Muscle of leg (tissue), 11 donors: ENCODE data around the gene SNAP91. TPM values are rescaled to one million over a fixed set of nuclear protein-coding genes. Genes with fewer than 3 reads are reported as not detected.

Experiments used
- DNase-seq: peaks from one replicate; pipeline ENCODE4 v3.0.0; 2013
- H3K27ac ChIP-seq: one replicate; pipeline ENCODE4 v1.5.1; 2013; ENCODE audit warnings: mild to moderate bottlenecking, low read length, control low read depth
- H3K27me3 ChIP-seq: one replicate; pipeline ENCODE4 v1.6.1; 2013; ENCODE audit warnings: low read length; ENCODE audit not compliant: control insufficient read depth, insufficient read depth
- H3K36me3 ChIP-seq: one replicate; pipeline ENCODE4 v1.6.1; 2013; ENCODE audit warnings: low read length; ENCODE audit not compliant: control insufficient read depth, insufficient read depth
- H3K4me1 ChIP-seq: one replicate; pipeline ENCODE4 v1.6.1; 2013; ENCODE audit warnings: low read length; ENCODE audit not compliant: control insufficient read depth, insufficient read depth
- H3K4me3 ChIP-seq: one replicate; pipeline ENCODE4 v1.5.1; 2013; ENCODE audit warnings: low read length, control low read depth
- H3K9me3 ChIP-seq: replicated peaks from 2 replicates; pipeline ENCODE4 v1.6.1; 2013; ENCODE audit warnings: low read depth, low read length; ENCODE audit not compliant: control insufficient read depth
- WGBS: methylation state at CpG from one replicate; pipeline ENCODE4 v1.1.5; 2013; ENCODE audit warnings: missing lambda C conversion rate; ENCODE audit not compliant: insufficient coverage; 5-methylcytosine and 5-hydroxymethylcytosine counted together
- polyA plus RNA-seq, 8 donors: library from polyadenylated mRNA; unstranded; fragments of 120-200 nt; gene quantifications; one replicate each; pipeline versions ENCODE4 v1.2.1 to v1.2.3, GENCODE V29; 2013; ENCODE audit warnings: inconsistent platforms in 1 of 8, low replicate concordance in 1 of 8; ENCODE audit not compliant: insufficient read length in 8 of 8, insufficient read depth in 1 of 8
- total RNA-seq: library from RNA; stranded (reverse); fragments of 120-200 nt; gene quantifications from one replicate; pipeline ENCODE4 v1.2.4, GENCODE V29; 2013

Gene SNAP91
- total and polyA plus RNA-seq, 9 donors = 0.92 to 2.3 (median 1.5) TPM

GRCh38 chr6:83514866-83515466 is 193.9 kb downstream of the SNAP91 start:
- peak; percentile 80 for DNase-seq

GRCh38 chr6:83514466-83514865 is 194.4 kb downstream of the SNAP91 start:
- peak; percentile 63 for DNase-seq
- H3K27ac ChIP-seq = no peak overlapping the region
- peaks cover 8% of the 10 kb centered on the region for H3K27me3 ChIP-seq
- peaks cover 14% of the 10 kb centered on the region for H3K4me1 ChIP-seq
- WGBS = no CpG with 5 or more reads among the region's 1 CpG
- H3K36me3 ChIP-seq = no peaks in the 10 kb centered on the region
- no peaks in the 10 kb centered on the region for H3K9me3 ChIP-seq
- peak overlapping the region; percentile 3 for H3K4me3 ChIP-seq

More at GRCh38 chr6:83514866-83515466, 193.9 kb downstream of the SNAP91 start:
- Histone ChIP-seq H3K9me3 (no peaks in the 10 kb centered on the region), H3K4me3 (no peak overlapping the region), H3K4me1 (peaks cover 14% of the 10 kb centered on the region), H3K27ac (no peak overlapping the region), H3K36me3 (no peaks in the 10 kb centered on the region), H3K27me3 (peaks cover 8% of the 10 kb centered on the region)
- no CpG with 5 or more reads among the region's 4 CpGs for WGBS

GRCh38 chr6:83511901-83512681 is 196.8 kb downstream of the SNAP91 start, which contains the start of gene PRSS35:
Gene PRSS35 (plus strand): TSS chr6:83512534. CDS start chr6:83523442, 10,908 bp downstream.
- H3K27ac ChIP-seq = peak within 1 kb of the TSS; percentile 78
- H3K36me3 ChIP-seq = no peaks in the 10 kb centered on the region
- DNase-seq = peak; percentile 77
- H3K4me1 ChIP-seq = peaks cover 14% of the 10 kb centered on the region
- peak within 1 kb of the TSS; percentile 44 for H3K4me3 ChIP-seq
- under 1% methylated on average over 25 of the region's 38 CpGs for WGBS
- no peaks in the 10 kb centered on the region for H3K9me3 ChIP-seq
- H3K27me3 ChIP-seq = peaks cover 8% of the 10 kb centered on the region

GRCh38 chr6:83511266-83511665 is 197.6 kb downstream of the SNAP91 start:
- whole genome bisulfite sequencing = 32% methylated on average over 3 of the region's 8 CpGs
- Histone ChIP-seq H3K36me3 (no peaks in the 10 kb centered on the region), H3K27me3 (peaks cover 8% of the 10 kb centered on the region), H3K27ac (peak overlapping the region; percentile 65), H3K9me3 (no peaks in the 10 kb centered on the region), H3K4me1 (peaks cover 14% of the 10 kb centered on the region), H3K4me3 (no peak overlapping the region)
- DNase-seq = peak; percentile 70

GRCh38 chr6:83510791-83511190 is 198.1 kb downstream of the SNAP91 start:
- Histone ChIP-seq H3K4me1 (peaks cover 14% of the 10 kb centered on the region), H3K4me3 (no peak overlapping the region), H3K9me3 (no peaks in the 10 kb centered on the region), H3K36me3 (no peaks in the 10 kb centered on the region), H3K27ac (peak overlapping the region; percentile 29), H3K27me3 (peaks cover 8% of the 10 kb centered on the region)
- DNase-seq = peak; percentile 57
- WGBS = 40% methylated on average over 1 of the region's 3 CpGs

GRCh38 chr6:83509441-83509840 is 199.5 kb downstream of the SNAP91 start:
- no CpG with 5 or more reads among the region's 1 CpG for WGBS
- H3K9me3 ChIP-seq = no peaks in the 10 kb centered on the region
- no peak overlapping the region for H3K27ac ChIP-seq
- H3K36me3 ChIP-seq = no peaks in the 10 kb centered on the region
- no peak overlapping the region for H3K4me3 ChIP-seq
- H3K27me3 ChIP-seq = peaks cover 8% of the 10 kb centered on the region
- H3K4me1 ChIP-seq = peaks cover 14% of the 10 kb centered on the region
- DNase-seq = peak; percentile 52

GRCh38 chr6:83505356-83505755 is 203.5 kb downstream of the SNAP91 start:
- no peaks in the 10 kb centered on the region for H3K36me3 ChIP-seq
- H3K9me3 ChIP-seq = no peaks in the 10 kb centered on the region
- 35% methylated on average over 2 of the region's 4 CpGs for WGBS
- DNase-seq = peak; percentile 91
- no peaks in the 10 kb centered on the region for H3K4me1 ChIP-seq
- no peak overlapping the region for H3K4me3 ChIP-seq
- H3K27me3 ChIP-seq = no peaks in the 10 kb centered on the region
- no peak overlapping the region for H3K27ac ChIP-seq

Other genes with a start within 250 kb of the SNAP91 start
- 102 TPM for gene PRSS35, start 196.6 kb downstream of the SNAP91 start, total RNA-seq
- gene PRSS35, start 196.6 kb downstream of the SNAP91 start, polyA plus RNA-seq = 100 to 1,000 TPM in 1 of 8 donors, 10 to 100 TPM in 7; 16.7 to 222 (median 41.7) TPM
- gene RIPPLY2, start 144.3 kb upstream of the SNAP91 start, total RNA-seq = not detected
- gene RIPPLY2, start 144.3 kb upstream of the SNAP91 start, polyA plus RNA-seq = under 1 TPM in 2 of 8 donors, not detected in 6; 0.05 to 0.13 TPM
- gene CYB5R4, start 150.6 kb upstream of the SNAP91 start, total RNA-seq = 9.5 TPM
- gene CYB5R4, start 150.6 kb upstream of the SNAP91 start, polyA plus RNA-seq = 10 to 100 TPM in 5 of 8 donors, 1 to 10 TPM in 3; 8.7 to 11.4 (median 10.5) TPM